Frontal cortex (tissue), 4 donors: ENCODE measurements around the gene IZUMO2. TPM values are rescaled to one million over a fixed set of nuclear protein-coding genes. Genes with fewer than 3 reads are reported as not detected.

ENCODE experiments used
- DNase-seq, 2 donors: peaks; one replicate each; pipeline ENCODE4 v3.0.0; 2012; ENCODE audit warnings: low spot score in 2 of 2
- FAIRE-seq: peaks from 2 replicates; lab custom pipeline; 2012; peaks lifted over from hg19 to GRCh38; lab: Jason Lieb, UNC
- total RNA-seq: library from RNA; depleted of rRNA; stranded (reverse); fragments of >200 nt; gene quantifications from one replicate; pipeline ENCODE4 v1.2.3, GENCODE V29; 2014
- donor health status: control.
- donor health status: control.
- donor health status: control.

The IZUMO2 gene
- total RNA-seq, 1 donor from 2014 or later: not detected

DNA sequence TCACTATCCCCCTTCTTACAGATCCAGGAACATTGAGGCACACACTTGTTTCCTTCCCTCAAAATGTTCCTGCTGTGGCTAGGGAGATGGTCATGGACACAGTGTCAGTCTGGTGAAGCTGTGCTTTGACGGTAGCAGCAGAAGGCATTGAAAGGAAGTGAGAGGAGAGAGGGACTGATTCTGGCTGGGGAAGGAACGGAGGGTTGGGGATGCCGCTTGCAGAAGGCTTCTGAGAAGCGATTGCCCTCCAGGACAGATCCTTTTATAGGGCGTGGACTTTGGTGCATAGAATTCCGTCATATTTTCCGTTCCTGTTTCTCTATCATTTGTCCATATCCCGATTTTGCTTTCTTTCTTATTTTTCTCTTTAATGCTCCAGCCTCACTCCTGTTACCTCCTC is 26.2 kb upstream of the IZUMO2 start:
- DNase-seq (no peak), FAIRE-seq (no peak)

DNA sequence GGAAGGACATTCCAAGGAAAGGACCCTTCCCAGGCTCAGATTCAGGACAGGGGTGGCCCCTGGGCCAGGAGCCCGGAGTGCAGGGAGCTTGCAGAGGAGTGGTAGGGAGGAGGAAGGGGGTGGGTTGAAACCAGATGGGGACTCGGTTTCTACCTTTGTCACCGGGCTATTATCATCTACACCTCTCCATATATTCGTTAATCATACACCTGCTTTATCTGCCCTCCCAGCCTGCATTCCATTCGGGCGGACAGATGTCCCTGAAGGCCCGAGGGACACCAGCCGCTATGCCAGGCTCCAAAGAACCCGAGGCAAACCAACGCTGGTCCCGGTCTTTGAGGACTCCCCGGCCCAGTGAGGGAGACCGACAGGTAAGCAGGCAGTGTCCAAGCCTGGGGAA is 24.9 kb upstream of the IZUMO2 start:
- DNase-seq (no peak), FAIRE-seq (no peak)

DNA sequence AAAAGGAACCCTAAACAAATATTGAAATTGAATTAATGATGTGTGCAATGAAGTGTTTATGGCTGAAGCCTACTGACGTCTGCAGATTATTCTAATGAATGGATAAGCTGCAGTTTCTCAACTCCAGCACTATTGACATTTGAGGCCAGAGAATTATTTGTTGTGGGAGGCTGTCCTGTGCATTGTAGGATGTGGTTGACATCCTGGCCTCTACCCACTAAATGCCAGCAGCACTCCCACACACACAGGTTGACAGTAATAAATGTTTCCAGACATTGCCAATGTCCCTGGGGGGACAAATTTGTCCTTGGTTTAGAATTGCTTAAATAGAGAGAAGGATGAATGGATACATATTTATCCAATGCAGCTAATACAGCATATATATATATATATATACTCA is 21.1 kb upstream of the IZUMO2 start:
- DNase-seq: no peak
- no peak for FAIRE-seq

DNA sequence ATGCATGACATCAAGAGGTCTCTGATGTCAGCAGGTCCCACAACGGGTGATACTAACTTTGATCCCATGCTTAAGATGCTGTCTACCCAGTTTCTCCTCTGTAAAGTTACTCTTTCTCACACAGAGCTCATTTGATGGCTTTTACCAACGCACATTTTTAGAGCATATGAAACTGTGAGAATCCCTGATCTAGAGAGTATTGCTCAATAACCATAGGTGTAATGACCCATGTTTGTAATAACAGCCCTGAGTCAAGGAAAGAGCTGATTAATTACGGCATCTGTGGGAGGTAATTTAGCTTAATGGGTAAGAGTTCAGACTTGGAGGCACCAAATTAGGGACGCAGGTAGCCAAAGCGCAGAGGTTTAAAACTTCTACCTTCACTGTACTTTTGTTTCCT is 18.0 kb upstream of the IZUMO2 start:
- no peak for DNase-seq
- FAIRE-seq: no peak

DNA sequence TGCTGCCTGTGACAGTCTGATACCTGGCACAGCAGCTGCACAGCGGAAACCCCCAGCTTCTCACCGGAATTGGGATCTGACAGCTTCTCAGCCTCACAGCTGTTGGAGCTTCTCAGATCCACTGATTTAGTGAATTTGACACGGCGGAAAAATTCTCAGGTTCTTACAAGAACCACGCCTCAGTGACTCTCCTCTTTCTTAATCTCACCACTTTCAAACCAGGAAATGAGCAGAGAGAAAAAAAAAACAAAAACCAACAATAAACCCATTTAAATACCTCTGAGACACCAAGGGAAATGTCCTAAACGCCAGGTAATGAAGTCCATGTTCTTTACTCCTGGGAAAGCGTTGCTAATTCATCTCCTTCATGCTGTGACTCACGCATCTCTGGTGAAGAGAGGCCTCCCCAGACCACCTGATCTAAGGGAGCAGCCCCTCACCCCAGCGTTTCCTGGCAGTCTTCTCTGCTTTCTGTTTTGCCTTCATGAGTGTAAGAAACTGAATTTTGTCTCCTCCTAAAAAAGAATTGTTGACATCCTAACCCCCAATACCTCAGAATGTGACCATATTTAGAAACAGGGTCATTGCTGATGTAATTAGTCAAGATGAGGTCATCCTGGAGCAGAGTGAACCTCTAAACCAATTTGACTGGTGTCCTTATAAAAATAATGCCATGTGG is 15.9 kb upstream of the IZUMO2 start:
- no peak for FAIRE-seq
- no peak for DNase-seq

DNA sequence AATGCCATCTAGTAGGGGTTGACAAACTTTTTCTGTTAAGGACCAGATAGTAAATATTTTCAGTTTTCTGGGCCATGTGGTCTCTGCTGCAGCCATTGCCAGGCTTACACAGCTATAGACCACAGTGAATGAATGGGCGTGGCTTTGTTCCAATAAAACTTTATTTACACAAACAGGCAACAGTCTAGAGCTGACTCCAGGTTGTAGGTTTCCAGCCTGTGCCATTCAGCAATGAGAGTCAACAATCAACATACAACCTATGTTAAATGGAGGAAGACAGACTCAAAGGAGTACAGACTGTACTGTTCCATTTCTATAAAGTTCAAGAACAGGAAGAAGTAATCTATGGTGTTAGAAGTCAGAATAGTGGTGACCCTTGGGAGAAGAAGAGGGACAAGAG is 15.2 kb upstream of the IZUMO2 start:
- no peak for DNase-seq
- no peak for FAIRE-seq

DNA sequence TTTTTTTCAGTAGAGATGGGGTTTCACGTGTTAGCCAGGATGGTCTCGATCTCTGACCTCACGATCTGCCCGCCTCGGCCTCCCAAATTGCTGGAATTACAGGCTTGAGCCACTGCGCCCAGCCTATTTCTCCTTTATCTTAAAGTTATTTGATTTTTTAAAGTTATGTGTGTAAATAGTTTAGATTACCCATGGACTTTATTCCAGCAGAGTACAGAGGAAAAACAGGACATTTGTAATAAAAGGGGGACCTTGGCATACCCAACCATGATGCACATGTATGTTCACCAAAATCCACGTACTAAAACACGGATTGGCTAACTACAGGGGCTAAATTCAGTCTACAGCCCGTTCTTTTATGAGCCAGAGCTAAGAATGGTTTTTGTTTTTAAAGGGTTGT is 13.7 kb upstream of the IZUMO2 start:
- DNase-seq (no peak), FAIRE-seq (no peak)

DNA sequence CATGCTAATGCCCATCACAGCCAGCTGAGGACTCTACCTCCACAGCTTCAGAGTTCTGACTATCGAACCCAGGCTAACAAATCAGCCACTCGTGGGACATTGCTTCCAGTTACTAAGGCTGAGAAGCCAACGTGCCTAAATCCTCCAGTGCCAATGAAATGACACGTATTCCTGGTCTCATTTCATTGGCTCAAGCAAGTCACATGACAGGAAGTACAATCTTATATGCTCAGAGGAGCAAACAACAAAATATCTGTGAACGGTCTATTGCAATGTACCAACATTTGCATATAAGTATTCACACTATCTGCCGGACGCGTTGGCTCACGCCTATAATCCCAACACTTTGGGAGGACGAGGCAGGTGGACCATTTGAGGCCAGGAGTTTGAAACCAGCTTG is 12.8 kb upstream of the IZUMO2 start:
- DNase-seq (no peak), FAIRE-seq (no peak)

DNA sequence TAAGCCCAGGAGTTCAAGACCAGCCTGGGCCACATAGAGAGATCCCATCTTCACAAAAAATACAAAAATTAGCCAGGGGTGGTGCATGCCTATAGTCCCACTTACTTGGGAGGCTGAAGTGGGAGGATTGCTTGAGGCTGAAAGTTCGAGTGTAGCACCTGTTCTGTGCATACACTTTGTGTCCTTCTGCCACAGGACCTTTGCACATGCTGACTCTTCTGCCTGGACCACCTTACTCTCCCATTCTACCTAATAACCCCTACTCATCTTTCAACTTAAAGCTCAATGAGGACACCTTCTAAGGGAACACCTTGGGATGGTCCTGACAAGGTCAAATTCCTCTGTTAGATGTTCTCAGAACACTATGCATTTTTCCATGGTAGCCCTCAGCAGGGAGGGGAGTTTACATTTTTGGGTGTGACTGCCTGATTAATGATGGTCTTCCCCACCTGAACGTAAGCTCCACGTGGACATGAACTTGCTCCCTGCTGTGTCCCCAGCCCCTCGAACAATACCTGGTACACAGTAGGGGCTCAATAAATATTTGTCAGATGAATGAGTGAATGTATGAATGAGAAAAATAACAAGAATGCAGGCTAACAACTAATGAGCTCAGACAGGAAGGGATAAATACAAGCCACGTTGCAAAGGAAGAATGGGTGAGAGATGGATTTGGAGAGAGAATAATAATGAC is 11.2 kb upstream of the IZUMO2 start:
- no peak for FAIRE-seq
- no peak for DNase-seq

DNA sequence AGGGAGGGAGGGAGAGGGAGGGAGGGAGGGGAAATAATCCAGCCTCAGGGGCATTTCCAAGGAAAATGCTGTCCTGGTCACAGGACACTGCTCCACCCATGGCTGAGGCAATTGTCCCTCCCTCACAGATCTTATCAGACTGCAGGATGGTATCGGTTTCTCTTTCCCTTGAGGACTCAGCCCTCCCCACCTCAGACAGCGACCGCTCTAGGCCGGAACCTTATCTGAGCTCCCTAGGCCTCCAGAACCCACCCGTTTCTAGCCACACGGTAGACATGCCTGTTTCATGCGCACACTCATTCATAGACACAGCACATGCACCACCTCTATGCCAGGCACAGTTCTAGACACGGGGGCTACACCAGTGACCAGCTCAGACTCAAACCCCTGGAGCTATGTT is 10.0 kb upstream of the IZUMO2 start:
- FAIRE-seq: no peak
- no peak for DNase-seq

DNA sequence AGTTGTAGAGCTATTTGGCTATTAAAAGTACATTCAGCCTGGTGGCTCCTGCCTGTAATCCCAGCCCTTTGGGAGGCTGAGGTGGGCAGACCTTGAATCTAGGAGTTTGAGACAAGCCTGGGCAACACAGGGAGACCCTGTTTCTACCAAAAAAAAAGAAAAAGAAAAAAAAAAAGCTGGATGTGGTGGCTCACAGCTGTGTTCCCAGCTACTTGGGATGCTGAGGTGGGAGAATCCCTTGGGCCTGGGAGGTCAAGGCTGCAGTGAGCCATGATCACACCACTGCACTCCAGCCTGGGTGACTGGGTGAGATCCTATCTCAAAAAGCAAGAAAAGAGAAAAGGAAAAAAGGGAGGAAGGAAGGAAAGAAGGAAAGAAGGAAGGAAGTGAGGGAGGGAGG is 9.6 kb upstream of the IZUMO2 start:
- no peak for DNase-seq
- FAIRE-seq: no peak

DNA sequence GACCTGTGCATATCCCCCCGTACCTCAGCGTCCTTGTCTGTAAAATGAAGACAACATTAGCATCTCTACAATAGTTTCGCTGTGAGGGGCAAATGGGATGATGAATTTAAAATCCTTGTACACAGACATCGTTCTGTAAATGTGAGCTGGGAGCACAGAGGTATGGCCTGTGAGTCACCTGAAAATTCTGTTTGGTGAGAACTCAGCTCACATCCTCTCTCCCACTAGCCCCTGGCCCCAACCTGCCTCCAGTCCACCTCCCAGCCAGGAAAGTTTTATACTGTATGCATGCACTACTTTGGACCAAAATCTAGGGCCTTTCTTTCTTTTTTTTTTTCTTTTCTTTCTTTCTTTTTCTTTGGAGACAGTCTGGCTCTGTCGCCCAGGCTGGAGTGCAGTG is 8.7 kb upstream of the IZUMO2 start:
- no peak for DNase-seq
- no peak for FAIRE-seq

DNA sequence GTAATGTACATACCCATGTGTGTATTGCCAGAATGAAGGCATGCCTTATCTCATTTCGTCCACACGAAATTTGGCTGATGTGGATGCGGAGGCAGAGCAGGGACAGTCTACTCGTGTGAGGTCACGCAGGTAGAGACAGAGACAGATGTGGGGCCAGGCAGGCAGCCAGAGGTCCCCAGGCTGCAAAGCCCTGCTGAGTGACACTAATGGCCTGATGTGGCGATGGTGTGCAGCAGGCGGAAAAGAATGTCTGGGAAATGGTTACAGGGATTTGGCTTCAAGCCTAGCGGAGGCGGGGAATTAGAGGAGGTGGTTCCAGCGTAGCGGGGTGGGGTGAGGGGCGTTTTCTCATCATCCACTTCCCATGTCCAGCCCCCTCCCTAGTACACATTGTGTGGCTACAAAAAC is 4.2 kb upstream of the IZUMO2 start:
- no peak for DNase-seq

DNA sequence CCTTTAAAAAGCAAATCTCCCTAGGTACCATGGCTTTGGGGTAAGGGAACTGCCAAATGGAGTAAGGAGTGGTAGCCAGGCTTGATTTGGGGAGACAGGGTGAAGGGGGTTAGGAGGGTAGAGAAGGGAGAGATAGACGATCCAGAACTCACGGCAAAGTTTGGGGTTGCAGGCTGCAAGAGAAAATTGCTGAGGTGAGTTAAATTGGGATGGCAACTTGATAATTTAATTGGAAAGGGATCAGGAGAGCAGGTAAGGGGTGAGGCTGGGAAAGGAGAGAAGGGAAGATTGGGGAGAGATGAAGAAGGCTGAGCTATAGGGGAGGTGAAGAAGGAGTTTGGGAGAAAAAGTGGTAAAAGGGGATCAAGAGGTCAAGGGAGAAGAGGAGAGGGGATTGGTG is 4.0 kb downstream of the IZUMO2 start:
- FAIRE-seq: no peak
- DNase-seq: no peak

More for the DNA sequence above, 4.2 kb upstream of the IZUMO2 start:
- no peak for FAIRE-seq

DNA sequence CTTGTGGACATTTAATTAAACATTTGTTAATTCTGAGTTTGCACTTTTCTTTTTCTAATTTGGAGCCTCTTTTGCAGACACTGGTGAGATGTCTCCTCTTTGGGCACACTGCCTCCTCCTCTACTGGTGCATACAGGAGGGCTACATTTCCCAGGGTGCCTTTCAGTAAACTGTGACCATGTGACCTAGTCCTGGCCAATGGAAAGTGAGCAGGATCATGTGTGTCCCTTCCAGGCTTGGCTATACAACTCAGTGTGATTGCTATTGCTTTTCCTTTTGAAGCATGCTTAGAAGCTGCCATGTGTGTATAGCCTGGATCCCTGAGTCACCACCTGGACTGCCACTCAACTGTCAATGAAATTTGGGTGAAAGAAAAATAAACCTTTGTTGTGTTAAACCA is 4.5 kb downstream of the IZUMO2 start:
- FAIRE-seq (no peak), DNase-seq (no peak)

DNA sequence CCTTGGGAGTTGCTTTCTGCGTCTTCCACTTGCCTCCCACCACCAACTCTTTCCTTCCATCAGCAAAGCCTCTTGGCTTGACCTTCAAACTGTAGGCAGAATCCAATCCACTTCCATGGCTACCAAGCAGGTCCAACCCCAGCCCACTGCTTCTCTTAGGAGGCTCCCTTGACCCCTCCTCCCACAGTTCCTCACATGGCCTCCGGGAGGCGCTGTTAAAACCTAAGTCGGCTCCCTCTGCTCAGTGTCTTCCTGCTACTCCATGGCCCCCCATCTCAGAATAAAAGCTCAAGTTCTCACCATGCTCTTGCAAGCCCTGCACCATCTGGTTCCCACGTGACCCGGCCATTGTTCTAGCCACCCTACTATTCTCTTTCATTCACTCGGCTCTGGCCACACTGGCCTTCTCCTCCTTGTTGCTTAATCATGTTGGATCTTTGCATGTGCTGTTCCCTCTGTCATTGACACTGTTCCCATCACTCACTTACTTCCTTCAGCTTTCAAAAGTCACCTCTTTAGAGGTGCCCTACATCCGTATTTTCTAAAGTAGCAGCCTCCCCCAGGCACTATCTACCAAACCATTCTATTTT is 7.5 kb downstream of the IZUMO2 start:
- no peak for FAIRE-seq

DNA sequence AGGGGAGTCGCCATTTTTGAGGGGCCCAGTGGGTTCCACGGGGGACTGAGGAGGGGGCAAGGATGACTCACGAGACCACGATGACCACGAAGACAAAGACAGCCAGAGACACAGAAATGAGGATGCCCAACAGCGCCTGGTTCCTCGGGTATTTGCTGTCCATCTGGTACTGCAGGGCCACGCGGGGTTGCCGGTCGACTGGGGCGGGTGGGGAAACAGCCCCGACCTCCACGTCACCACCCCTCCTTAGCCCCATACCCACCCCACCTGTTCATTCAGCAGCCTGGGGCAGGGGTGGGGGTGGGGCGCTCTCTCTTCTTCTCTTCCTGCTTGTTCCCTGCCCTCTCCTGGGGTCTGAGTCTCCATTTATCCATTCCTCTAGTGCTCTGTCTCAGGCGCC is 8.6 kb downstream of the IZUMO2 start:
- DNase-seq: no peak
- no peak for FAIRE-seq

More for the DNA sequence above, 7.5 kb downstream of the IZUMO2 start:
- no peak for DNase-seq

DNA sequence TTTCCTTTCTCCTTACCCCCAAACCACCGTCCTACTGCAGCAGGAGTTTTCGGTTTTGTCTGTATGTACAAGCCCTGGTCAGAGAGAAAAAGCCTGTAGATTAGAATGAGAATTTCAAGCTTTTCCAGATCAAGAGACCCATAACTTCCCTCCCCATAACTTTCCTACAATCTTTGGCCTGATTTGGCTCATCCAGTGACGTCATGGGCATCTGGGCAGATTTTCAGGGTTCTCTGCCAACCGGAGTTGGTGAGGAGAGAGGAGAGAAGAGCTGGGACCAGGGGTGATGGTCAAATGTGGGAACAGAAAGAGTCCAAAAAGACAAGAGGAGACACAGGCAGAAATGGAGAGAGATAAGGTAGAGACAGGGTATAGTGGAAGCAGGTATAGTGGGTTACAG is 10.5 kb downstream of the IZUMO2 start:
- FAIRE-seq (no peak), DNase-seq (no peak)

DNA sequence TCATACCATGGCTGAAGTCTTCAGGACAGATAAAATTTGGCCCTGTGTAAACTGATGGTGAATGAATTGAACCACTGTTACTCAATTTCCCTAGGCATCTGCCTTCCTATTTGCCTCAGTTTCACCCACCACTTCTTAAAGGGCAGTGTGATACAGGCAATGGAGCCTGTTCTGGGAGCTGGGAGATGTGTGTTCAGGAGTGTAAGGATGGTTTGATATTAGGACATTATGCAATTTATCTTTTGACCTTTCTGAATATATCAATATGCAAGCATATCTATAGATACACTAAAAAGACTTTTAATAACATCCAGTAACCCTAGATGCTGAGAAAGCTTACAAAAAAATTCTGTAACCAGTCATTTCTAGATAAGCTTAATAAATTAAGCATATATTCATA is 14.6 kb downstream of the IZUMO2 start:
- no peak for FAIRE-seq
- DNase-seq: no peak

DNA sequence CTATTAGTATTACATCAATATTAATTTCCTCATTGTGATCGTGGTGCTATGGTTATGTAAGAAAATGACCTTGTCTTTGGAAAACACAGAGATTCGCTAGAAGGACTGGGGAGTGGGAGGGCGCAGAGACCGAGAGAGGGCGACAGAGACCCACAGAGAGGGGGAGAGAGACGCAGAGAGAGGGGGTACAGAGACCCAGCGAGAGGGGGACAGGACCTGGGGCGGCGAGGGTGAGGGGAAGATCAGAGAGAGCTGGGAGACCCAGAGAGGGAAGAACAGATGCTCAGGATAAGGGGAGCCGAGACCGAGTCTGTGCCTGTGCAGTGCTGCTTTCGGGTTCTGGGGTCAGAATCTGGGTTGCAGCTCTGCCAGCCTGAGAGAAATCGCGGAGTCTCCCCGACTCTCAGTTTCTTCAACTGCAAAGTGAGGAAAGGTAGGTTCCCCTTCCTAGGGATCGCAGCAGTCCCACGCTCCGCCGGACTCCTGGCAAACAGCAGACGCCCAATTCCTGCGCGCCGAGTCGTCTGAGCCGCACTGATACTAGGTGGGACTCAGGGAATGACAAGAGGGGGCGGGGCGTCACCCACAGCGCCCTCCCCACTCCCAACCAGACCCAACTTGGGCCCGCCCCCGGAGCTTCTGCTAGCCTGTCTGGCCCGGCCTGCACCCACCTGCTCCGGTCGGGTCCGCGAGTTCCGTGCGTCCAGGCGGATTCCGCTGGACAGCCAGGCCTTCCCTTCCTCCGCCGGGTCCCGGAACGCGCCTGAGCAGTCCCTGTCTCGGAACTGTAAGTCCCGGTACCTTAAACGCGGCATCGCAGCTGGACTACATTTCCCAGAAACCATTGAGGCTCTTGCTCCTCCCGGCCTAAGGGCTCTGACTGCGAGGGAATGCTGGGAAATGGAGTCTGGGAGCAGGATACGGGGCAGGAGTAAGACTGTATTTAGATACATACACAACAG is 15.3 kb downstream of the IZUMO2 start:
- FAIRE-seq (no peak), DNase-seq (peak; percentile 80 to 83)
